K562 (cell line): ENCODE results near the gene PPTC7. TPM values are rescaled to one million over a fixed set of nuclear protein-coding genes. Genes with fewer than 3 reads are reported as not detected.
A peak's percentile ranks its signal among the peaks of the same experiment; 100 is the strongest.

Source experiments
- ATAC-seq: fragments of 200-7000 bp; cut with Tn5 transposase; 3 replicates; pipeline ENCODE4 v1.9.1; 2020; ENCODE audit warnings: moderate library complexity
- BruUV-seq: library from RNA; stranded (reverse); fragments of 400-500 nt; replicated peaks from 2 replicates; lab custom pipeline; 2021; lab: Mats Ljungman, UMichigan
- CTCF ChIA-PET: fragments of 300-600 bp; formaldehyde crosslinking; extraction: SDS; loops from one replicate; lab custom pipeline; 2021; ENCODE audit warnings: low intra/inter-chr PET ratio; lab: Yijun Ruan, JAX
- POLR2A ChIA-PET: fragments of 300-600, 350-650 bp; sonication (Branson Sonifier 250); formaldehyde crosslinking; extraction: SDS; loops from one replicate; lab custom pipeline; 2021; ENCODE audit warnings: antibody characterized with exemption, inconsistent platforms; lab: Yijun Ruan, JAX
- DNase-seq, 4 experiments: peaks; one replicate each; pipeline versions ENCODE4 v3.0.0 to v3.0.0-alpha.2; 2011 to 2018; ENCODE audit warnings: low spot score in 3 of 4, mixed read lengths in 3 of 4; ENCODE audit errors: extremely low read depth in 1 of 4
- FAIRE-seq: peaks from 2 replicates; lab custom pipeline; 2011; peaks lifted over from hg19 to GRCh38; lab: Jason Lieb, UNC
- H2AFZ ChIP-seq: 2 replicates; pipeline ENCODE4 v1.6.0; 2011; ENCODE audit warnings: low read depth, low read length, control low read depth, inconsistent platforms
- H3K27ac ChIP-seq: fragments of 200-600 bp; 3 replicates; pipeline ENCODE4 v1.8.0; 2011; ENCODE audit warnings: low read depth, mild to moderate bottlenecking, control low read depth, inconsistent platforms, low read length, moderate library complexity, mixed read lengths; ENCODE audit errors: extremely low read depth
- H3K27me3 ChIP-seq, 2 experiments: fragments of 300-600 bp in 1 of 2; 2 replicates in 1 of 2; 3 replicates in 1 of 2; pipeline versions ENCODE4 v1.6.0 to v1.8.0; 2011; ENCODE audit warnings: inconsistent platforms in 2 of 2, low read length in 2 of 2, mild to moderate bottlenecking in 1 of 2, mixed read lengths in 1 of 2, moderate library complexity in 1 of 2; ENCODE audit not compliant: control insufficient read depth in 2 of 2, insufficient read depth in 2 of 2
- H3K36me3 ChIP-seq: fragments of 300-600 bp; 3 replicates; pipeline ENCODE4 v1.8.0; 2011; ENCODE audit warnings: mild to moderate bottlenecking, low read length, inconsistent platforms; ENCODE audit not compliant: control insufficient read depth, insufficient read depth
- H3K4me1 ChIP-seq, 2 experiments: fragments of 200-600 bp in 1 of 2; replicated peaks in 1 of 2; 2 replicates in 1 of 2; 3 replicates in 1 of 2; pipeline versions ENCODE4 v1.5.1 to v1.8.0; 2011; ENCODE audit warnings: inconsistent platforms in 2 of 2, low read length in 2 of 2, mild to moderate bottlenecking in 1 of 2, mixed read lengths in 1 of 2, moderate library complexity in 1 of 2; ENCODE audit not compliant: control insufficient read depth in 2 of 2, insufficient read depth in 2 of 2
- H3K4me2 ChIP-seq: 2 replicates; pipeline ENCODE4 v1.6.1; 2011; ENCODE audit warnings: low read length, control low read depth, inconsistent platforms, mixed read lengths; ENCODE audit not compliant: insufficient read depth
- H3K4me3 ChIP-seq: fragments of 200-600 bp; sonication (generic), shearing (Covaris generic); 2 replicates; pipeline ENCODE4 v1.5.1; 2016; ENCODE audit warnings: control low read depth, inconsistent platforms
- H3K79me2 ChIP-seq: fragments of 200-600 bp; 3 replicates; pipeline ENCODE4 v1.8.0; 2011; ENCODE audit warnings: low read length, inconsistent platforms; ENCODE audit not compliant: control insufficient read depth, insufficient read depth
- H3K9ac ChIP-seq, 2 experiments: 2 replicates each; pipeline versions ENCODE4 v1.6.0 to v1.6.1; 2011; ENCODE audit warnings: low read depth in 2 of 2, low read length in 2 of 2, control low read depth in 1 of 2, inconsistent platforms in 1 of 2, mild to moderate bottlenecking in 1 of 2, mixed read lengths in 1 of 2; ENCODE audit not compliant: insufficient read depth in 1 of 2
- H3K9me1 ChIP-seq: one replicate; pipeline ENCODE4 v1.6.0; 2011; ENCODE audit warnings: inconsistent platforms, mild to moderate bottlenecking, low read length, moderate library complexity; ENCODE audit not compliant: control insufficient read depth, insufficient read depth
- H3K9me3 ChIP-seq: replicated peaks from 2 replicates; pipeline ENCODE4 v1.5.1; 2011; ENCODE audit warnings: low read depth, low read length, inconsistent platforms; ENCODE audit not compliant: control insufficient read depth, insufficient read depth
- H4K20me1 ChIP-seq: replicated peaks from 2 replicates; pipeline ENCODE4 v1.6.1; 2011; ENCODE audit warnings: low read length, inconsistent platforms, mixed read lengths; ENCODE audit not compliant: control insufficient read depth, insufficient read depth
- RAD51 ChIP-seq: fragments of 450-650 bp; IDR thresholded peaks from 2 replicates; pipeline ENCODE4 v1.7.1; 2016; ENCODE audit warnings: low read depth, mild to moderate bottlenecking, borderline replicate concordance
- SREBF2 ChIP-seq: sonication (generic); formaldehyde crosslinking; IDR thresholded peaks from 2 replicates; pipeline ENCODE4 v1.4.0; 2020; ENCODE audit warnings: mild to moderate bottlenecking, missing genetic modification reagents
- SRSF9 ChIP-seq: fragments of 200-400 bp; formaldehyde crosslinking; IDR thresholded peaks from 2 replicates; pipeline ENCODE4 v1.6.1; 2017; ENCODE audit warnings: low read depth, low read length, borderline replicate concordance
- WGBS: fragments of 100-300 bp; shearing (Covaris generic); methylation state at CpG from one replicate; pipeline ENCODE4 v1.1.6; 2016; ENCODE audit warnings: low coverage, mixed read lengths; ENCODE audit not compliant: insufficient coverage; ENCODE audit errors: missing lambda C conversion rate; 5-methylcytosine and 5-hydroxymethylcytosine counted together
- in situ Hi-C: fragments of 300-500 bp; cut with MboI; formaldehyde crosslinking; loops from 4 replicates; pipeline ENCODE4 v1.15.0; 2018; ENCODE audit warnings: inconsistent platforms, mixed read lengths
- intact Hi-C: fragments of 100-400 bp; cut with micrococcal nuclease; formaldehyde crosslinking; loops from 2 replicates; pipeline ENCODE4 v1.14.2; 2022
- polyA plus RNA-seq, 8 experiments: library from polyadenylated mRNA; depleted of rRNA in 4 of 8; stranded (reverse) in 5 of 8; unstranded in 3 of 8; fragments of >200 nt; fragmentation: Nextera tagmentation in 2 of 8; fragmentation: Illumina TruSeq in 1 of 8; extraction: Ambion mirVana in 2 of 8; extraction: Trizol in 1 of 8; gene quantifications; 2 replicates each; pipeline versions ENCODE4 v1.2.1 to v1.2.3, GENCODE V29; 2011 to 2014; ENCODE audit warnings: inconsistent platforms in 1 of 8, missing spikeins in 1 of 8
- total RNA-seq, 7 experiments: library from RNA; depleted of rRNA in 6 of 7; stranded (reverse); fragments of >200 nt in 6 of 7; fragmentation: Illumina TruSeq in 2 of 7; extraction: Trizol in 2 of 7; gene quantifications; 2 replicates each; pipeline versions ENCODE4 v1.2.1 to v1.2.3, GENCODE V29; 2011 to 2021; ENCODE audit warnings: low replicate concordance in 1 of 7
- TF ChIP-seq, protein P1 (sequence below): sonication (generic); formaldehyde crosslinking; IDR thresholded peaks from 2 replicates; pipeline ENCODE4 v1.9.0; 2022; ENCODE audit warnings: mild to moderate bottlenecking, missing genetic modification reagents
- TF ChIP-seq, protein P2 (sequence below): sonication (generic); formaldehyde crosslinking; IDR thresholded peaks from 2 replicates; pipeline ENCODE4 v1.5.0; 2020; ENCODE audit warnings: missing genetic modification reagents

The PPTC7 gene
- total and polyA plus RNA-seq, 9 of the 15 experiments (the other 6 are each of a cell fraction or from before 2014, with no cell fraction given), result 2.6 to 23.1 (median 11.9) TPM

DNA sequence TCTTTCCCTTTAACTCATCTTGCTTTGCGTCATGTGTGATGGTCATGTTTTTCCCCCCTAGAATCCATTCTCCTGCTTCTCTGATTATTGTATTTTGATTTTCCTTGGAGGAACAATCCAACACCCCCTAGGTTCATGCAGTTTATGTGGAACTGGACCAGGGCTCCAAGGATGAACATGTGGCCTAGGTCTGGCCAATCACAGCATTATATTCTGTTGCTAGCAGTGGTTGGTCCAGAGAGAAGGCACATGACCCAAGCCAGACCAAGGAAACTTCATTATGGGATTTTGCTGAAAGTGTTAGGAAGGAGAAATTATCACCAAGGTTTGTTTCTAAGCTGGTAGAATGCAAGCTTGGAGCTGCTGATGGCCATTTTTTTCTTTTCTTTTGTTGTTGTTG, 6.9 kb upstream of the PPTC7 start:
- Histone ChIP-seq H3K4me1 (peaks cover 0 to 7% of the 10 kb centered on the region in 2 experiments; a peak in 4 of 5 replicates), H3K4me2 (no peak overlapping the region), H3K9me1 (no peaks in the 10 kb centered on the region), H3K4me3 (no peak overlapping the region), H3K9ac (no peak overlapping the region), H3K9me3 (no peaks in the 10 kb centered on the region), H3K79me2 (no peaks in the 10 kb centered on the region), H4K20me1 (no peaks in the 10 kb centered on the region), H3K36me3 (no peaks in the 10 kb centered on the region), H3K27me3 (no peaks in the 10 kb centered on the region), H2AFZ (peak overlapping the region; percentile 22; the same call in 1 of the 2 replicates), H3K27ac (no peak overlapping the region)
- no peak for TF ChIP-seq SREBF2 (CRISPR knock-in tag)
- peak; percentile 66; the same call in 1 of the 2 replicates for TF ChIP-seq RAD51
- TF ChIP-seq, protein P1, sequence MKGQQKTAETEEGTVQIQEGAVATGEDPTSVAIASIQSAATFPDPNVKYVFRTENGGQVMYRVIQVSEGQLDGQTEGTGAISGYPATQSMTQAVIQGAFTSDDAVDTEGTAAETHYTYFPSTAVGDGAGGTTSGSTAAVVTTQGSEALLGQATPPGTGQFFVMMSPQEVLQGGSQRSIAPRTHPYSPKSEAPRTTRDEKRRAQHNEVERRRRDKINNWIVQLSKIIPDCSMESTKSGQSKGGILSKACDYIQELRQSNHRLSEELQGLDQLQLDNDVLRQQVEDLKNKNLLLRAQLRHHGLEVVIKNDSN (CRISPR knock-in tag), result peak; percentile 62
- TF ChIP-seq SRSF9, result no peak
- TF ChIP-seq, protein P2, sequence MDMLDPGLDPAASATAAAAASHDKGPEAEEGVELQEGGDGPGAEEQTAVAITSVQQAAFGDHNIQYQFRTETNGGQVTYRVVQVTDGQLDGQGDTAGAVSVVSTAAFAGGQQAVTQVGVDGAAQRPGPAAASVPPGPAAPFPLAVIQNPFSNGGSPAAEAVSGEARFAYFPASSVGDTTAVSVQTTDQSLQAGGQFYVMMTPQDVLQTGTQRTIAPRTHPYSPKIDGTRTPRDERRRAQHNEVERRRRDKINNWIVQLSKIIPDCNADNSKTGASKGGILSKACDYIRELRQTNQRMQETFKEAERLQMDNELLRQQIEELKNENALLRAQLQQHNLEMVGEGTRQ, result peak; percentile 43
- ChIA-PET POLR2A (interaction anchor here (0.6 to 1.5 kb wide), 5 partner anchors 41 to 122 kb away, joined by 3 to 9 read pairs (median 3); partner anchors contain the start of genes FAM216A and GPN3), CTCF (no interaction called here)
- DNase-seq (no peak), FAIRE-seq (no peak), ATAC-seq (peak; percentile 71)
- 100% methylated on average over 1 of the region's 1 CpG for WGBS
- in situ Hi-C loops (loop anchor here (10.0 kb wide), 1 partner anchor 495 kb away; no protein-coding TSS in a partner anchor), intact Hi-C loops (no loop called here)
- no TSS peak for BruUV-seq
